DMS114 treated with DMSO at 0.1 percent for 48 hours (cell line): ENCODE measurements around the gene TPST1.

Experiments
- DNase-seq: peaks from one replicate; lab custom pipeline; 2025; ENCODE audit not compliant: unreplicated experiment; lab: John Stamatoyannopoulos, UW

The TPST1 gene

DNA sequence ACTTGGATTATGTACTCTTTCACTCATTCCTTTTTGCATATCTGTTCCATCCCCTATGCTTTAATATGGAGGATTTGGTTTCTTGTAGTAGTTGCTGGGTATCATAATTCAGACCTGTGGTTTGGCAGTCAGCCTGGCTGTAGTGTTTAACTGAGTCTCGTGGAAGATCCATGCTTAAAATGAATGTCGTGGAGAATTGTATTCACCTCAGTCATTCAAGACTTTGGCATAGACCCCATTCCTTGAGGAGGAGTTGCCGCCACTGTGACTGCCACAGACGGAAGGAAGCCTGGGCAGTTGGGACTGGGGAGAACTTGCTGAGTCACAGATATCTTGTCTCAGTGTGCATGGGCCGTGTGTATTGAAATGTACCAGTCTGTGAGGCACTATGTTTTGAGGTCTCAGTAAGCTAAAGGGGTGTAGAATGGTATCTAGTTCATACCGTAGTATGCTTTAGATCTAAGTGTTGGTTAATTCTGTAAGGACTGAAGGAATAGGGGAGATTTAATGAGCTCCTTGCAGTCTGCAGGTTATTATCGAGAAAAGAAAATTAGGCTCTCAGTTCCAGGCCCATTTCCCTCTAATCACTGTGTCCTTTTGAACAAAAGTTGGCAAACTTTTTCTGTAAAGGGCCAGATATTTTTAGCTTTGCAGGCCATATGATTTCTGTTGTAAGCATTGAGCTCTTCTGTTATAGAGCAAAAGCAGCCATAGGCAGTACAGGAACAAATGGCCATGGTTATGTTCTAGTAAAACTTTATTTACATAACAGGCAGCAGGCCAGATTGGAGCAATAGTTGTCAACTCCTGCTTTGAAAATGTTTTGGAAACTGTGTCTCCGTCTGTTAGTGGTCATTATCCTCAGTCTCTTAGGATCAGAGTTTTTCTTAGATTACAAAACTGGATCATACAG lies 76.8 kb downstream of the TPST1 start:
- no peak for DNase-seq

DNA sequence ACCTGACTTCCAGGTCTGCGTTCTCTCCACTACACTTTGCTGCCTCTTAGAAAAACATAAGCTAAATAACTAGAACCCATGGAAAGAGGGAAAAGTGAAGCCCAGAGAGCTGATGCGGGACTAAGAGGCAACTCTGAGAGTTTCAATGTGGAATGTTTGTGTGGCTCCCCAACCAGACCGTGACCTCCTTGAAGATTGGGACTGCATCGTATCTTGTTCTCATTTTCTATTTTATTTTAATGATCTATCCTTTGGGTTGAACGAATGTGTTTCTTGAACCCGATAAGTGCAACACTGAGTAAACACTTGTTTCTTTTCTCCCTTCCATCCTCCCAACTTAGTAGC lies 77.4 kb downstream of the TPST1 start:
- no peak for DNase-seq

GRCh38 chr7:66283003-66283920 lies 78.1 kb downstream of the TPST1 start:
- no peak for DNase-seq

DNA sequence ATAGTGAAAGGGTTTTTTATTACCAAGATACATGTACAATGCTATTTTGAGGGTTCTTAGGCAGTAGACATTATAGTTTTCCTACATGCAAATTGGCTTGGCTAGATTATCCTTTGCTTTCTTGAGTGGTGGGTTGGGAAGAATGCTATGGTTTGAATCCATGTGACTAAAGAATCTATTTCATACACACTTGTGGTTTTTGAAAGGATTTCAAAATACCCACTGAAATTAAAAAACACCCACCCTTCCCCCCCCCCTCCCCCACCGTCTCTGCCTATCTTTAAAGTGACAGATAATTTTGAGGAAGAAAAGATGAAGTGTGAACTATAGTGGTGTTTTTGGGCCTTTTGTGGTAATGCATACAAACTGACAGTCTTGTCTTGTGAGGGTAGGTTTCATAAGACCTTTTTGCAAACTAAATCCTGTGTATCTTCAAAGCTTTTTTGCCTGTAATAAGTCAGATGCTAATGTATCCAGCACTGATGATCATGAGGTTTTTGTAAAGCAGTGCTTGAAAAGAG lies 90.9 kb downstream of the TPST1 start:
- DNase-seq = no peak

DNA sequence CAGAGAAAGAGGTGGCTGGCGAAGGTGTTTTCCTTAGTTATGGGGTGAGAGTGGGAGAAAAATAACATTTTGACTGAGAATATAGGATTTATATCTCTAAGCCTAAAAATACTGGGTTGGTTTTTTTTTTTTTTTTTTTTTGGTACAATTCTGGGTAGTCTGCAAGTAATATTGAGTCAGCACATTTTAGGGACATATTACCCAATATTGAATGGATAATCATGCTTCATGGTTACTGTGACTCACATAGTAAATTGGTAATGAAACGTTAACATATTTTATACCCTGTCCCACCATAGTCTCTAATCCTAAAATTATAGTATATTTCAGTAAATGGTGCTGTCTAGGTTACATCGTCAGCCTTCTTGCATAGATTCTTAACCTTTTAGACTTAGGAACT lies 91.4 kb downstream of the TPST1 start:
- DNase-seq = no peak

GRCh38 chr7:66297579-66297978 lies 92.4 kb downstream of the TPST1 start:
- no peak for DNase-seq

- DNase-seq = no peak
Observed at GRCh38 chr7:66301249-66301648, 96.1 kb downstream of the TPST1 start.

- no peak for DNase-seq
Observed at GRCh38 chr7:66301737-66302136, 96.6 kb downstream of the TPST1 start.

DNA sequence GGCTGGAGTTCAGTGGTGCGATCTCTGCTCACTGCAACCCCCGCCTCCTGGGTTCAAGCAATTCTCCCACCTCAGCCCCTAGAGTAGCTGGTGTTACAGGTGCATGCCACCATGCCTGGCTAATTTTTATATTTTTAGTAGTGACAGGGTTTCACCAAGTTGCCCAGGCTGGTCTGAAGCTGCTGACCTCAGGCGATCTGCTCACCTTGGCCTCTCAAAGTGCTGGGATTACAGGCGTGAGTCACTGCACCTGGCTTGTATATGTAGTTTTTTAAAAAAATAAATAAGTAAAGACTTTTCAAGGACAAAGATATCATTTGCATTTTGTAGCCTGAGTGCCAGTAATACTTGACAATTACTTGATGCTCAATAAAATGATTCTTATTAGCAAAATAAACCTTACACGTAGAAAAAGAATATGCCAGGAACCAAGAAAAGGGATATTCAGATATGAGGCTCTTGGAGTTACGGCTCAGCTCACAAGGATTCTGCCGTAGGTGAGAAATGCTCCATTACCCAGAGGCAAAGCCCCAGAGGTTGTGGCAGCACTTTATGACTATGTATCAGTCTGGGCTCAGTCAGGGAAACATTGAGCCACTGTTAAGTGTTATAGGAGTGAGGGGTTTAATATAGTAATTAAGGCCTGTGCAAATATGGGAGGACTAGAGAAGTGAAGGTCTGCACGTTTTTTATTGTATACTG lies 98.5 kb downstream of the TPST1 start:
- no peak for DNase-seq

DNA sequence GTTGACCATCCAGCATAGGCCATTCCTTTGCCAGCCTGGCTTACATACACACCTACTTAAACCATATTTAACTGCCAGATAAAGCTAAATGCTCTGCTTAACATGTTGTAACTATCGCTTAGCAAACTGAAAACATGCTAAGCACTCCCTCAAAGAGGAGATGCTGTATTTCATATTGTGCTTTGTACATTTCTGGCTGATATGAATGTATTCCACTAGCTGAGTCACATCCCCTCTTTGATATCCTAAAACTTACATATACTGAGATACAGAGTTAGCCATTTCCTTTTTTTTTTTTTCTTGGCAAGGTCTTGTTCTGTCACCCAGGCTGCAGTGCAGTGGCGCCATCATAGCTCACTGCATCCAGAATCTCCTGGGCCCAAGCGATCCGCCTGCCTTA lies 99.4 kb downstream of the TPST1 start:
- no peak for DNase-seq

DNA sequence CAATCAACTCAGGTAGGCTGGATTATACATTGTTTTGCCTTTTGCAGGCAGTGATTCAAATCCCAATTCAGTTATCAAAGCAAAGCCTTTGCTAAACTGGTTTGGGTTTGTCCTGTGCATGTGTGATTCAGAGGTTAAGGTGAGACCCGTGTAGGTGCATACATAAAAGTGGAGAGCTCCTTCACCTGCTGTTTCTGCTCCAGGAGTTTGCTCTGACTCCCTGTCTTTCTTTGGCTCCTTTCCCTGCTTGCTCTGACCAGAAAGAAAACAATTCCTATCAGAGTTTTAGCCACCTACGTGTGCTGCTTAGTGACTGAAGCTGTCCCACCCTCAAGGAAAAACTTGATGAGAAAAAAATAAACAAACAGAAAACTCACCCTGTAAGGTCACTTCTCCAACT lies 101.1 kb downstream of the TPST1 start:
- DNase-seq = no peak

DNA sequence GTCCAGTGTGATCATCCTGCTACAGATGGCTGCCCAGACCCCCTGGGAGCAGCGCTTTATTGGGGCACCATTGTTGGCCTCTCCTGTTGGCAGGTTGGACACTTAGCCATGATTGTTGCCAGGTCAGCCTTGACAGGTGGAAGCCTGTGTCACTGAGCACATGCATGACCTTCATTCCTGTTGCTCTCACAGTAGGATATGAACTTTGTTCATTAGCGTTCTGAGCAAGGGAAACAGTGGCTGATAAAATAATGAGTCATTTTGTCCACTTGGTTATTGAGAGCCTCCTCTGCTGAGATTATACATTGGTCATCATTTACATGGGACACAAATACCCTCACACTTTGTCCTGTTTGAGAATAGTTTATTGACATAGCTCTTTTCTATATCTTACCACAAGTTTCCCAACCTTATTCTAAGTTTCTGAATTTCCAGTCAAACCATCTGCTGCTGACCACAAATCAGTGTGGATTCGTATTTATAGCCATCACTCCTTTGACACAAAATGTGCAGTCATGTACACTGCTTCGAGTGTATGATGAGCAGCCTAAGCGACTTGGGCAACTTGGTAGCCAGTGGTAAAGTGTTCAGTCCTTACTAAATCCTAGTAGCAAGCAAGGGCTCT lies 102.6 kb downstream of the TPST1 start:
- no peak for DNase-seq

- no peak for DNase-seq
Observed at GRCh38 chr7:66308411-66308810, 103.3 kb downstream of the TPST1 start.

GRCh38 chr7:66310620-66311019 lies 105.5 kb downstream of the TPST1 start:
- no peak for DNase-seq

DNA sequence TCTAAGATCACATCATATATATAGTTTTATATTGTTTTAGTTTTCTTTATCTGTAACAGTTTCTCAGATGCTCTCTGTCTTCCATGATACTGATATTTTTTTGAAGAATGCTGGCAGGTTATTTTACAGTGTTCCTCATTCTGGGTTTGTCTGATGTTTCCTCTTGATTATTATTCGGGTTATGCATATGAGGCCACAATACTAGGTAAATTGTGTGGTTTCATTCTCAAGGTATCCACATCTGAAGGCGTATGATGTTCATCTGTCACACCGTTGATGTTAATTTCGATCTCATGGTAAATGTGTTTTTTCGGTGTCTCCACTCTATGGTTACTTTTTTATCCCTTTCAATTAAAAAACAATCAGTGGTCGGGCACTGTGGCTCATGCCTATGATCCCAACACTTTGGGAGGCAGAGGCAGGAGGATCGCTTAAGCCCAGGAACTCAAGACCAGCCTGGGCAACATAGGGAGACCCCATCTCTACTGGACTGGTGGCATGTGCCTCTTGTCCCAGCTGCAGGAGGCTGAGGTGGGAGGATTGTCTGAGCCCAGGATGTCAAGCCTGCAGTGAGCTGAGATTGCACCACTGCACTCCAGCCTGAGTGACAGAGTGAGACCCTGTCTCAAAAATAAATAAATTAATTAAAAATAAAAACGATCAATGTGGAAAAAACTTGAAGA lies 108.9 kb downstream of the TPST1 start:
- no peak for DNase-seq

GRCh38 chr7:66315192-66315591 lies 110.1 kb downstream of the TPST1 start:
- no peak for DNase-seq

GRCh38 chr7:66319407-66319979 lies 114.4 kb downstream of the TPST1 start:
- no peak for DNase-seq

GRCh38 chr7:66321283-66321682 lies 116.1 kb downstream of the TPST1 start:
- no peak for DNase-seq

DNA sequence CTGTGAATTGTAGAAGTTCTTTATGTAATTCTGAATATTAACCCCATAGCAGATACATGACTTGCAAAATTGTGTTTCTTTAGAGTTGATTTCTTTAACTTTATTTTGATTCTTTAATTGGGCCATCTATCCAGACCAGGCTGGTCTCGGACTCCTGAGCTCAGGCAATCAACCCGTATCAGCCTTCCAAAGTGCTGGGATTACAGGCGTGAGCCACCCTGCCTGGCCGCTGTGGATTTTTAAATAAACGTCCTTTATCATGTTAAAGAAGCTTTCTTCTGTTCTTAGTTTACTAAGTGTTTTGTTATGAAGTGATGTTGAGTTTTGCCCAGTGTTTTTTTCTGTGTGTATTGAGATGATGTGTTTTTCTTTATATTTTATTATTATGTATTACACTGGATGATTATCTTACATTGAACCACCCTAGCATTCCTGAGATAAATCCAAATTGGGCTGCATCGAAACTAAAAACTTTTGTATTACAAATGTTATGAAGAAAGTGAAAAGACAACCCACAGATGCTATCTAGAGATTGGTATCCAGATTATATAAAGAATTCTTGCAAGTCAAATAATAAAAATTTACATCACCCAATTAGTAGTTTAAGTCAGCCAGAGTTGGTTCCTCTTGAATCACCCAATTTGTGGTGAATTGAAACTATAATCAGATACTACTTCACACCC lies 118.1 kb downstream of the TPST1 start:
- no peak for DNase-seq
